H9 (cell line): Measurements from ENCODE around the gene MIEF1. TPM values are rescaled to one million over a fixed set of nuclear protein-coding genes. Genes with fewer than 3 reads are reported as not detected.

Experiments
- DNase-seq: peaks from one replicate; pipeline ENCODE4 v3.0.0-alpha.2; 2017
- H2AFZ ChIP-seq: one replicate; pipeline ENCODE4 v1.6.1; 2013; ENCODE audit warnings: mild to moderate bottlenecking, low read length, control low read depth, moderate library complexity
- H2AK5ac ChIP-seq: 2 replicates; pipeline ENCODE4 v1.6.1; 2013; ENCODE audit warnings: low read length, control low read depth, mixed read lengths; ENCODE audit not compliant: insufficient read length
- H2BK120ac ChIP-seq: one replicate; pipeline ENCODE4 v1.6.1; 2013; ENCODE audit warnings: low read depth, mild to moderate bottlenecking, low read length, control low read depth, inconsistent platforms; ENCODE audit not compliant: poor library complexity, severe bottlenecking
- H2BK12ac ChIP-seq: 2 replicates; pipeline ENCODE4 v1.6.1; 2013; ENCODE audit warnings: low read length, control low read depth, mixed read lengths, low read depth; ENCODE audit not compliant: insufficient read length
- H2BK15ac ChIP-seq: 2 replicates; pipeline ENCODE4 v1.6.1; 2013; ENCODE audit warnings: low read depth, low read length, control low read depth
- H2BK20ac ChIP-seq: one replicate; pipeline ENCODE4 v1.6.1; 2013; ENCODE audit warnings: low read depth, mild to moderate bottlenecking, low read length, control low read depth, inconsistent platforms; ENCODE audit not compliant: poor library complexity, severe bottlenecking
- H2BK5ac ChIP-seq: 2 replicates; pipeline ENCODE4 v1.6.1; 2013; ENCODE audit warnings: low read length, control low read depth, mixed read lengths; ENCODE audit not compliant: insufficient read length
- H3K14ac ChIP-seq: 2 replicates; pipeline ENCODE4 v1.6.1; 2013; ENCODE audit warnings: low read length, control low read depth; ENCODE audit not compliant: insufficient read depth
- H3K18ac ChIP-seq: 2 replicates; pipeline ENCODE4 v1.6.1; 2013; ENCODE audit warnings: low read depth, mild to moderate bottlenecking, mixed read lengths, low read length, control low read depth; ENCODE audit not compliant: insufficient read length
- H3K23ac ChIP-seq: 2 replicates; pipeline ENCODE4 v1.6.1; 2013; ENCODE audit warnings: low read length, control low read depth, mixed read lengths, low read depth; ENCODE audit not compliant: insufficient read length
- H3K23me2 ChIP-seq: 2 replicates; pipeline ENCODE4 v1.6.1; 2013; ENCODE audit warnings: low read depth, mild to moderate bottlenecking, mixed read lengths, low read length, control low read depth; ENCODE audit not compliant: insufficient read length, poor library complexity, severe bottlenecking
- H3K27ac ChIP-seq: 2 replicates; pipeline ENCODE4 v1.5.1; 2013; ENCODE audit warnings: low read length, control low read depth, mixed read lengths, low read depth; ENCODE audit not compliant: insufficient read length
- H3K27me3 ChIP-seq: 2 replicates; pipeline ENCODE4 v1.6.1; 2013; ENCODE audit warnings: low read length, control low read depth, inconsistent platforms; ENCODE audit not compliant: insufficient read depth
- H3K4ac ChIP-seq: 2 replicates; pipeline ENCODE4 v1.6.1; 2013; ENCODE audit warnings: low read depth, mild to moderate bottlenecking, control low read depth, inconsistent platforms, low read length, moderate library complexity
- H3K4me1 ChIP-seq: 2 replicates; pipeline ENCODE4 v1.6.1; 2013; ENCODE audit warnings: low read length, control low read depth, inconsistent platforms; ENCODE audit not compliant: insufficient read depth
- H3K4me2 ChIP-seq: 2 replicates; pipeline ENCODE4 v1.6.1; 2013; ENCODE audit warnings: low read length, control low read depth, mixed read lengths; ENCODE audit not compliant: insufficient read length, insufficient read depth
- H3K56ac ChIP-seq: 2 replicates; pipeline ENCODE4 v1.6.1; 2013; ENCODE audit warnings: low read depth, mild to moderate bottlenecking, mixed read lengths, low read length, control low read depth; ENCODE audit not compliant: insufficient read length
- H3K79me1 ChIP-seq: 2 replicates; pipeline ENCODE4 v1.6.1; 2013; ENCODE audit warnings: low read depth, mild to moderate bottlenecking, moderate library complexity, low read length, control low read depth, inconsistent platforms; ENCODE audit not compliant: insufficient read depth, poor library complexity, severe bottlenecking
- H3K79me2 ChIP-seq: 2 replicates; pipeline ENCODE4 v1.6.1; 2013; ENCODE audit warnings: low read length, control low read depth, inconsistent platforms; ENCODE audit not compliant: insufficient read depth
- H3K9ac ChIP-seq: 2 replicates; pipeline ENCODE4 v1.6.1; 2013; ENCODE audit warnings: low read length, control low read depth, mixed read lengths; ENCODE audit not compliant: insufficient read length; ENCODE audit errors: extremely low read depth
- H3K9me3 ChIP-seq: one replicate; pipeline ENCODE4 v1.6.1; 2013; ENCODE audit warnings: low read depth, low read length, inconsistent platforms; ENCODE audit not compliant: control insufficient read depth
- H3T11ph ChIP-seq: one replicate; pipeline ENCODE4 v1.6.1; 2013; ENCODE audit warnings: mild to moderate bottlenecking, low read length, control low read depth, inconsistent platforms
- H4K20me1 ChIP-seq: one replicate; pipeline ENCODE4 v1.6.1; 2013; ENCODE audit not compliant: control insufficient read depth, insufficient read length, insufficient read depth
- H4K5ac ChIP-seq: 2 replicates; pipeline ENCODE4 v1.6.1; 2013; ENCODE audit warnings: low read depth, mild to moderate bottlenecking, mixed read lengths, low read length, control low read depth; ENCODE audit not compliant: insufficient read length
- H4K8ac ChIP-seq: replicated peaks from 2 replicates; pipeline ENCODE4 v1.6.1; 2013; ENCODE audit warnings: low read length, control low read depth, mixed read lengths, low read depth; ENCODE audit not compliant: insufficient read length
- H4K91ac ChIP-seq: 2 replicates; pipeline ENCODE4 v1.6.1; 2013; ENCODE audit warnings: low read depth, mild to moderate bottlenecking, moderate library complexity, mixed read lengths, low read length, control low read depth; ENCODE audit not compliant: insufficient read length
- H3K27ac Mint-ChIP-seq, 3 experiments: 2 replicates in 2 of 3; 3 replicates in 1 of 3; pipeline ENCODE4 v1.8.0; 2020 to 2021; ENCODE audit warnings: mixed read lengths in 3 of 3, mild to moderate bottlenecking in 1 of 3, moderate library complexity in 1 of 3
- H3K27me3 Mint-ChIP-seq: 2 replicates; pipeline ENCODE4 v1.8.0; 2021; ENCODE audit warnings: low read depth, mild to moderate bottlenecking, moderate library complexity, mixed read lengths
- H3K36me3 Mint-ChIP-seq, 3 experiments: 2 replicates in 2 of 3; 3 replicates in 1 of 3; pipeline ENCODE4 v1.8.0; 2020 to 2021; ENCODE audit warnings: low read depth in 3 of 3, mixed read lengths in 3 of 3; ENCODE audit not compliant: insufficient read depth in 1 of 3
- H3K4me1 Mint-ChIP-seq, 2 experiments: 2 replicates each; pipeline ENCODE4 v1.8.0; 2020; ENCODE audit warnings: mixed read lengths in 2 of 2
- H3K4me3 Mint-ChIP-seq, 2 experiments: 2 replicates in 1 of 2; 3 replicates in 1 of 2; pipeline ENCODE4 v1.8.0; 2020 to 2021; ENCODE audit warnings: mild to moderate bottlenecking in 2 of 2, mixed read lengths in 2 of 2, moderate library complexity in 1 of 2
- H3K9me3 Mint-ChIP-seq, 2 experiments: 2 replicates in 1 of 2; 3 replicates in 1 of 2; pipeline ENCODE4 v1.8.0; 2020; ENCODE audit warnings: mild to moderate bottlenecking in 2 of 2, mixed read lengths in 2 of 2, moderate library complexity in 1 of 2
- WGBS: extraction: QIAGEN DNeasy Blood & Tissue Kit; methylation state at CpG from one replicate; pipeline ENCODE4 v1.1.7; 2013; ENCODE audit warnings: missing lambda C conversion rate, low lambda C conversion rate, mixed read lengths; ENCODE audit not compliant: insufficient read length; ENCODE audit errors: extremely low coverage; 5-methylcytosine and 5-hydroxymethylcytosine counted together
- total RNA-seq: library from RNA; stranded (reverse); gene quantifications from 2 replicates; pipeline ENCODE4 v1.2.1, GENCODE V29; 2021
- TF ChIP-seq, protein P1 (sequence below): fragments of 200-600 bp; sonication (generic); conservative IDR thresholded peaks from 3 replicates; pipeline ENCODE4 v1.8.0; 2021; ENCODE audit warnings: antibody characterized with exemption, mild to moderate bottlenecking

The MIEF1 gene
- total RNA-seq, 1 experiment from 2014 or later = 32.6 TPM

DNA sequence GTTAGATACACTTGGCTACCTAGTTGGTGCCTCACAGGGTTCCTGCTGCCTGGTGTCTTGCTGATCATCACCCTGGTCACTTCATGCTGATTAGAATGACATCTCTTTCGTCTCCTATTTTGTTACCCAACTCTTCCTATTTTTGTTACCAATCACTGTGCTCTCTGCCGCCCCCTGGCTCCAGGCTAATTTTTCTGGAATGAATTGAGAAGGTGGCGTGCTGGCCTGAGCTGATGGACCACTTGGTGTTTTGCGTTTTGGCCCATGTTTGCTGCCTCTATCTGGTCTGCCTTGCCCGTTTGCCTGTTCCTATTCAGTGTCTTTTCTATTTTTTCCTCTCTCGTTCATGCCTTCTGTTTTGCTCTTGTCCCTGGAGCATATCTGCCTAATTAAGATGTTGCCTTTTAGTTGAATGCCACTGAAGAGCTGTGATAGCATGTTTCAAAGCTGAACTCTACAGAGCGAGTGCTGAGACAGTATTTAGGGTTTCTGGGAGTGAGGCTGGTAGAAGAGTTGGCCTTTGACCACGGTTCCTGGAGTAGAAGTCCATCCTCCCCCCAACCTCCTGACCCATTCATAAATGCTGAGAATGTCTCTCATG lies 12.4 kb downstream of the MIEF1 start:
- Mint-ChIP-seq H3K27ac (no peak overlapping the region), H3K27me3 (peaks cover 96% of the 10 kb centered on the region), H3K9me3 (no peaks in the 10 kb centered on the region; a peak in 2 of 5 replicates), H3K36me3 (peaks cover 54 to 78% (median 60%) of the 10 kb centered on the region in 3 experiments), H3K4me3 (no peak overlapping the region; a peak in 1 of 5 replicates), H3K4me1 (peaks cover 12% of the 10 kb centered on the region in 2 experiments)
- DNase-seq = peak; percentile 50
- TF ChIP-seq, protein P1, sequence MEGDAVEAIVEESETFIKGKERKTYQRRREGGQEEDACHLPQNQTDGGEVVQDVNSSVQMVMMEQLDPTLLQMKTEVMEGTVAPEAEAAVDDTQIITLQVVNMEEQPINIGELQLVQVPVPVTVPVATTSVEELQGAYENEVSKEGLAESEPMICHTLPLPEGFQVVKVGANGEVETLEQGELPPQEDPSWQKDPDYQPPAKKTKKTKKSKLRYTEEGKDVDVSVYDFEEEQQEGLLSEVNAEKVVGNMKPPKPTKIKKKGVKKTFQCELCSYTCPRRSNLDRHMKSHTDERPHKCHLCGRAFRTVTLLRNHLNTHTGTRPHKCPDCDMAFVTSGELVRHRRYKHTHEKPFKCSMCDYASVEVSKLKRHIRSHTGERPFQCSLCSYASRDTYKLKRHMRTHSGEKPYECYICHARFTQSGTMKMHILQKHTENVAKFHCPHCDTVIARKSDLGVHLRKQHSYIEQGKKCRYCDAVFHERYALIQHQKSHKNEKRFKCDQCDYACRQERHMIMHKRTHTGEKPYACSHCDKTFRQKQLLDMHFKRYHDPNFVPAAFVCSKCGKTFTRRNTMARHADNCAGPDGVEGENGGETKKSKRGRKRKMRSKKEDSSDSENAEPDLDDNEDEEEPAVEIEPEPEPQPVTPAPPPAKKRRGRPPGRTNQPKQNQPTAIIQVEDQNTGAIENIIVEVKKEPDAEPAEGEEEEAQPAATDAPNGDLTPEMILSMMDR = peak; percentile 83
- Histone ChIP-seq H2BK5ac (no peak overlapping the region), H3K27ac (no peak overlapping the region), H3K23ac (no peak overlapping the region), H4K8ac (no peak overlapping the region), H3K9me3 (no peaks in the 10 kb centered on the region), H2BK120ac (no peak overlapping the region), H4K5ac (no peak overlapping the region), H3T11ph (no peak overlapping the region), H3K79me2 (no peaks in the 10 kb centered on the region), H4K91ac (no peak overlapping the region), H3K79me1 (no peaks in the 10 kb centered on the region), H3K56ac (no peak overlapping the region), H3K14ac (no peak overlapping the region), H2AK5ac (no peak overlapping the region), H3K4me1 (no peaks in the 10 kb centered on the region; the same call in 1 of the 2 replicates), H3K4me2 (no peak overlapping the region), H2BK15ac (no peak overlapping the region), H3K9ac (no peak overlapping the region), H2BK12ac (no peak overlapping the region), H3K27me3 (peaks cover 19% of the 10 kb centered on the region; the same call in 1 of the 2 replicates), H3K23me2 (peaks cover 7% of the 10 kb centered on the region), H3K4ac (no peak overlapping the region), H2BK20ac (no peak overlapping the region), H4K20me1 (no peaks in the 10 kb centered on the region), H3K18ac (no peak overlapping the region), H2AFZ (no peak overlapping the region)
- no CpG with 5 or more reads among the region's 8 CpGs for WGBS
